OCI-LY1 (cell line): Measurements from ENCODE around the gene MAN1C1.

Experiments used
- H2AFZ ChIP-seq: fragments of 200-600 bp; sonication (generic), shearing (Covaris generic); 2 replicates; pipeline ENCODE4 v1.6.0; 2014; ENCODE audit warnings: antibody characterized with exemption, mild to moderate bottlenecking, low read length
- H3F3A ChIP-seq: fragments of 200-600 bp; sonication (generic), shearing (Covaris generic); 2 replicates; pipeline ENCODE4 v1.6.0; 2014; ENCODE audit warnings: mild to moderate bottlenecking, antibody characterized with exemption, low read length, moderate library complexity; ENCODE audit not compliant: insufficient read depth
- H3K27ac ChIP-seq: fragments of 200-600 bp; sonication (generic); 2 replicates; pipeline ENCODE4 v1.5.1; 2014; ENCODE audit warnings: low read length, mixed run types, mild to moderate bottlenecking, low read depth; ENCODE audit not compliant: poor library complexity, severe bottlenecking
- H3K27me3 ChIP-seq: fragments of 200-600 bp; sonication (generic); 2 replicates; pipeline ENCODE4 v1.6.0; 2014; ENCODE audit warnings: antibody characterized with exemption, mild to moderate bottlenecking, low read length, moderate library complexity; ENCODE audit not compliant: insufficient read depth
- H3K36me3 ChIP-seq: fragments of 200-600 bp; sonication (generic); 2 replicates; pipeline ENCODE4 v1.6.1; 2014; ENCODE audit warnings: mild to moderate bottlenecking, antibody characterized with exemption, low read length, moderate library complexity, mixed read lengths; ENCODE audit not compliant: insufficient read depth
- H3K4me1 ChIP-seq: fragments of 200-600 bp; sonication (generic); 2 replicates; pipeline ENCODE4 v1.5.1; 2014; ENCODE audit warnings: mild to moderate bottlenecking, low read length, moderate library complexity; ENCODE audit not compliant: insufficient read depth, severe bottlenecking
- H3K4me2 ChIP-seq: fragments of 200-600 bp; sonication (generic), shearing (Covaris generic); 2 replicates; pipeline ENCODE4 v1.6.1; 2014; ENCODE audit warnings: low read length
- H3K4me3 ChIP-seq: fragments of 200-600 bp; sonication (generic); 2 replicates; pipeline ENCODE4 v1.5.1; 2014; ENCODE audit warnings: low read length, low read depth, mild to moderate bottlenecking, mixed read lengths; ENCODE audit not compliant: poor library complexity, severe bottlenecking
- H3K79me2 ChIP-seq: fragments of 200-600 bp; shearing (Covaris generic); 2 replicates; pipeline ENCODE4 v1.6.1; 2016; ENCODE audit warnings: mixed run types, low read length, mixed read lengths; ENCODE audit not compliant: insufficient read depth
- H3K9ac ChIP-seq: fragments of 200-600 bp; sonication (generic), shearing (Covaris generic); 2 replicates; pipeline ENCODE4 v1.6.1; 2014; ENCODE audit warnings: mild to moderate bottlenecking, low read length, mixed read lengths
- H3K9me2 ChIP-seq: fragments of 200-600 bp; sonication (generic), shearing (Covaris generic); 2 replicates; pipeline ENCODE4 v1.6.1; 2014; ENCODE audit warnings: low read depth, mild to moderate bottlenecking, low read length, mixed read lengths
- H3K9me3 ChIP-seq: fragments of 200-600 bp; shearing (Covaris generic); 2 replicates; pipeline ENCODE4 v1.6.1; 2014; ENCODE audit warnings: low read length, mixed read lengths
- H4K20me1 ChIP-seq: fragments of 200-600 bp; sonication (generic), shearing (Covaris generic); 2 replicates; pipeline ENCODE4 v1.6.0; 2016; ENCODE audit warnings: mild to moderate bottlenecking, low read length; ENCODE audit not compliant: insufficient read depth
- CTCF ChIP-seq: fragments of 200-600 bp; sonication (generic), shearing (Covaris generic); IDR thresholded peaks from 2 replicates; pipeline ENCODE4 v1.5.1; 2017; ENCODE audit warnings: mild to moderate bottlenecking, antibody characterized with exemption, low read length, moderate library complexity, mixed read lengths
- EZH2 ChIP-seq: fragments of 200-600 bp; sonication (generic), shearing (Covaris generic); IDR thresholded peaks from 2 replicates; pipeline ENCODE4 v1.8.0; 2017; ENCODE audit warnings: borderline replicate concordance, mixed run types, mild to moderate bottlenecking, antibody characterized with exemption, low read length, moderate library complexity, mixed read lengths

MAN1C1 gene

GRCh38 chr1:25668931-25669573 is 52.5 kb downstream of the MAN1C1 start:
- Histone ChIP-seq H3K4me2 (no peak overlapping the region), H4K20me1 (no peaks in the 10 kb centered on the region), H2AFZ (no peak overlapping the region), H3K9me3 (no peaks in the 10 kb centered on the region), H3K4me1 (no peaks in the 10 kb centered on the region), H3K4me3 (no peak overlapping the region), H3K36me3 (no peaks in the 10 kb centered on the region), H3F3A (no peaks in the 10 kb centered on the region), H3K27ac (no peak overlapping the region), H3K9me2 (no peaks in the 10 kb centered on the region), H3K27me3 (peaks cover 7% of the 10 kb centered on the region; the same call in 1 of the 2 replicates), H3K9ac (no peak overlapping the region), H3K79me2 (no peaks in the 10 kb centered on the region)
- TF ChIP-seq CTCF (no peak), EZH2 (no peak)

GRCh38 chr1:25669781-25670567 is 53.4 kb downstream of the MAN1C1 start:
- Histone ChIP-seq H3K4me3 (no peak overlapping the region), H3K9me3 (no peaks in the 10 kb centered on the region), H3K4me2 (no peak overlapping the region), H2AFZ (no peak overlapping the region), H3K9me2 (no peaks in the 10 kb centered on the region), H4K20me1 (no peaks in the 10 kb centered on the region), H3K4me1 (no peaks in the 10 kb centered on the region), H3K27ac (no peak overlapping the region), H3K27me3 (peaks cover 7% of the 10 kb centered on the region; the same call in 1 of the 2 replicates), H3F3A (no peaks in the 10 kb centered on the region), H3K36me3 (no peaks in the 10 kb centered on the region), H3K9ac (no peak overlapping the region), H3K79me2 (no peaks in the 10 kb centered on the region)
- TF ChIP-seq EZH2 (no peak), CTCF (no peak)

GRCh38 chr1:25671929-25672328 is 55.3 kb downstream of the MAN1C1 start:
- H4K20me1 ChIP-seq: no peaks in the 10 kb centered on the region
- no peaks in the 10 kb centered on the region for H3K79me2 ChIP-seq
- no peak overlapping the region for H3K4me3 ChIP-seq
- H3F3A ChIP-seq: no peaks in the 10 kb centered on the region
- no peaks in the 10 kb centered on the region for H3K4me1 ChIP-seq
- H2AFZ ChIP-seq: no peak overlapping the region
- H3K36me3 ChIP-seq: no peaks in the 10 kb centered on the region
- H3K27ac ChIP-seq: no peak overlapping the region
- H3K9ac ChIP-seq: no peak overlapping the region
- H3K9me3 ChIP-seq: no peaks in the 10 kb centered on the region
- no peaks in the 10 kb centered on the region for H3K9me2 ChIP-seq
- H3K27me3 ChIP-seq: peaks cover 7% of the 10 kb centered on the region; the same call in 1 of the 2 replicates
- TF ChIP-seq EZH2 (no peak), CTCF (no peak)
- no peak overlapping the region for H3K4me2 ChIP-seq
